GM12875 (cell line): ENCODE results near the gene SLC7A4.

Experiments
- H3K4me3 ChIP-seq: one replicate; pipeline ENCODE4 v1.5.1; 2011; ENCODE audit warnings: low read depth, low read length, control low read depth
- TF ChIP-seq, protein P1 (sequence below): IDR thresholded peaks from 2 replicates; pipeline ENCODE4 v1.5.1; 2011; ENCODE audit warnings: low read depth, mild to moderate bottlenecking, control low read depth, inconsistent platforms, low read length, moderate library complexity, borderline replicate concordance; ENCODE audit not compliant: insufficient read depth

Gene SLC7A4

DNA sequence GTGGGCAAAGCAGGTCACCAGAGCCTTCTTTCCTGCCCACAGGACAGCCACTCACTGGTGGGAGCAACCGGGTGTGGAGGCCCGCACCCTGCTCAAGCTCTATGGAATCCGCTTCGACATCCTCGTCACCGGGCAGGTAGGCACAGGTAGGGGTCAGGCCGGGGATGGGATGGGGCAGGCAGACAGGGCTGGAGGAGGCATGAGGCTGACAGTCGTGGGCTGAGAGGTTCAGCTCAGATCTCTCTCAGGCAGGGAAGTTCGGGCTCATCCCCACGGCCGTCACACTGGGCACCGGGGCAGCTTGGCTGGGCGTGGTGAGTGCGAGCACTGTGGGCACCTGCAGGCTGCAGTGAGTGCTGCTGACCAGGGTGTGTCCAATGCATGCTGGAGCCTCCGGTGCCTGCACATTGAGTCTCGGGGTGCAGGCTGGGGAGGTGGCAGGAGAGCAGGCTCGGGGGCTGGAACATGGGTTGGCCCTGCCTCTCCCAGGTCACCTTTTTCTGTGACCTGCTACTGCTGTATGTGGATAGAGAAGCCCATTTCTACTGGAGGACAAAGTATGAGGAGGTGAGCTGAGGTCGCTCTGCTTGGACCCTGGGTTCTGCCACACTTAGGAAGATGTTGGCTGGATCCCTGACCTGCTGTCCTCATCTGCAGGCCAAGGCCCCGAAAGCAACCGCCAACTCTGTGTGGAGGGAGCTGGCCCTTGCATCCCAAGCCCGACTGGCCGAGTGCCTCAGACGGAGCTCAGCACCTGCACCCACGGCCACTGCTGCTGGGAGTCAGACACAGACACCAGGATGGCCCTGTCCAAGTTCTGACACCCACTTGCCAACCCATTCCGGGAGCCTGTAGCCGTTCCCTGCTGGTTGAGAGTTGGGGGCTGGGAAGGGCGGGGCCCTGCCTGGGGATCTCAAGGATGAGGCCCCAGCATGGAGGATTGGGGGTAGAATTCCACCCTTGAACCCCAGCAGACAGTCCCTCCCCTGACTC is 6.3 kb downstream of the SLC7A4 start:
- TF ChIP-seq, protein P1, sequence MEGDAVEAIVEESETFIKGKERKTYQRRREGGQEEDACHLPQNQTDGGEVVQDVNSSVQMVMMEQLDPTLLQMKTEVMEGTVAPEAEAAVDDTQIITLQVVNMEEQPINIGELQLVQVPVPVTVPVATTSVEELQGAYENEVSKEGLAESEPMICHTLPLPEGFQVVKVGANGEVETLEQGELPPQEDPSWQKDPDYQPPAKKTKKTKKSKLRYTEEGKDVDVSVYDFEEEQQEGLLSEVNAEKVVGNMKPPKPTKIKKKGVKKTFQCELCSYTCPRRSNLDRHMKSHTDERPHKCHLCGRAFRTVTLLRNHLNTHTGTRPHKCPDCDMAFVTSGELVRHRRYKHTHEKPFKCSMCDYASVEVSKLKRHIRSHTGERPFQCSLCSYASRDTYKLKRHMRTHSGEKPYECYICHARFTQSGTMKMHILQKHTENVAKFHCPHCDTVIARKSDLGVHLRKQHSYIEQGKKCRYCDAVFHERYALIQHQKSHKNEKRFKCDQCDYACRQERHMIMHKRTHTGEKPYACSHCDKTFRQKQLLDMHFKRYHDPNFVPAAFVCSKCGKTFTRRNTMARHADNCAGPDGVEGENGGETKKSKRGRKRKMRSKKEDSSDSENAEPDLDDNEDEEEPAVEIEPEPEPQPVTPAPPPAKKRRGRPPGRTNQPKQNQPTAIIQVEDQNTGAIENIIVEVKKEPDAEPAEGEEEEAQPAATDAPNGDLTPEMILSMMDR: no peak
- no peak overlapping the region for H3K4me3 ChIP-seq

DNA sequence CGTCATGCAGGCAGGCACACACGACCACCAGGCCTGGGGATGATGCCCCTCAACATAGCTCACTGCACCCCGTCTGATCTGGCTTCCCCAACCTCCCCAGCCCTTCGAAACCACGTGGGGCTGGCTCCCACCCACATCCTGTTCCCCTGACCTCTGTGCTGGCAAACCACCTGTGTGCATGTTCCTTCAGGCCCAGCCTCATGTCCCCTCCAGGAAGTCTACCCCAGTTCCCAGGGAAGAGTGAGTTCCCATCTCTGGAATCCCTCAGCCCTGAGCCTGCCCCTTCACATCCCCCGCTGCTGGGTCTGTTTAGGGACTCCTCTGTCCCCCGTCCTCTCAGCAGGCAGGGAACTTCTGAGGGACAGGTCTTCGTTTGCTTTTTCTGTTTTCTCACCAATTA is 7.1 kb downstream of the SLC7A4 start:
- H3K4me3 ChIP-seq: no peak overlapping the region
- TF ChIP-seq, protein P1: no peak

GRCh38 chr22:21022955-21023614 is 9.3 kb downstream of the SLC7A4 start:
- H3K4me3 ChIP-seq: no peak overlapping the region
- TF ChIP-seq, protein P1: peak; percentile 14; the same call in 1 of the 2 replicates

- no peak overlapping the region for H3K4me3 ChIP-seq
- TF ChIP-seq, protein P1: no peak
These were observed 9.9 kb downstream of the SLC7A4 start for GRCh38 chr22:21022507-21022906.

DNA sequence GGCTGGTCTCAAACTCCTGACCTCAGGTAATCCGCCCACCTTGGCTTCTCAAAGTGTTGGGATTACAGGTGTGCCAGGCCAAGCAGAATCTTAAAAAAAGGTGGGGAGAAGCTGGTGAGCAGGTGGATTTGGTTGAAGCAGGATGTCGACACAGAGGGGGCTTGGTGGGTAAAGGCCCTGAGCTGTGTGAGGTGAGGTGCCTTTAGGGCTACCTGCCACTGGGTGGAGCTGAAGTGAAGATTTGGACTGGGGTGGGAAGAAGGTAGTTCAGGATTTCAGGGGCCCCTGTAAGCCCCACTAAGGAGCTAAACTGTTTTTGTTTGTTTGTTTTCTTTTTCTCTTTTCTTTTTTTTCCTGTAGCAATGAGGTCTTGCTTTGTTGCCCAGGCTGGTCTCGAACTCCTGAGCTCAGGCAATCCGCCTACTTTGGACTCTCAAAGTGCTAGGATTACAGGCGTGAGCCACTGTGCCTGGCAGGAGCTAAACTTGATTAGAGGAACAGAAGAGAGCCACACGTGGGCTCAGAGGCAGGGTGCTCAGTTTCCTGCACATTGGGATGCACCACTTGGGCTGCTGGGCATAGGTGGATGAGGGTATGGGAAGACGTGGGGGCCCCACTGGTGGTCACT is 11.4 kb downstream of the SLC7A4 start:
- no peak overlapping the region for H3K4me3 ChIP-seq
- TF ChIP-seq, protein P1: peak; percentile 63; the same call in 1 of the 2 replicates

DNA sequence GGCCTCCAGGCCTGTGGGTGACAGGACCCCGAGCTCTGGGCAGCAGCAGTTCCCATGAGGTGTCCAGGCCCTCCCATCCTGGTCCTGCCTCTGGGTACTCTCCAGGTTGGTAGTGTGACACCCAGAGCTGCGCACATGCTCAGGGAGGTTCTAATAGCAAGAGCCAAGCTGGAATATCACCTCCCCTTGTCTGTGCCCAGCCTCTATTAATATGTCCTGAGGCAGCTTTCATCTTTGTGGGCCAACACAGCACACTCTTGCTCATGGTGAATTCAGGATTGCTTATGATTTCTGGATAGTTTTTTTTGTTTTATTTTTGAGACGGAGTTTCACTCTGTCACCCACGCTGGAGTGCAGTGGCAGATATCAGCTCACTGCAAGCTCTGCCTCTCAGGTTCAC is 14.0 kb downstream of the SLC7A4 start:
- TF ChIP-seq, protein P1: no peak
- H3K4me3 ChIP-seq: no peak overlapping the region
